ENCODE results near the gene MRPL33. TPM values are rescaled to one million over a fixed set of nuclear protein-coding genes. Genes with fewer than 3 reads are reported as not detected.

Gene MRPL33
- polyA plus RNA-seq, 1 donor from 2014 or later: 406 TPM

GRCh38 chr2:27815860-27816438 is 44.4 kb downstream of the MRPL33 start:
- TF ChIP-seq SMC3 (conservative IDR thresholded peaks at IDR 0.05; ENCODE audit: poor library complexity) (no peak), MXI1 (conservative IDR thresholded peaks at IDR 0.05; ENCODE audit: poor library complexity, severe bottlenecking) (no peak), EZH2 (IDR thresholded peaks at IDR 0.05; ENCODE audit: borderline replicate concordance, insufficient read depth, low read length, poor library complexity, severe bottlenecking) (no peak), CTCF (IDR thresholded peaks at IDR 0.05; ENCODE audit: poor library complexity, severe bottlenecking) (no peak), REST (IDR thresholded peaks at IDR 0.05; ENCODE audit: borderline replicate concordance) (no peak), RAD21 (conservative IDR thresholded peaks at IDR 0.05) (no peak), EP300 (conservative IDR thresholded peaks at IDR 0.05; ENCODE audit: poor library complexity, severe bottlenecking) (no peak), POLR2AphosphoS5 (IDR thresholded peaks at IDR 0.05) (no peak), TAF1 (IDR thresholded peaks at IDR 0.05; ENCODE audit: low read depth) (no peak)
- no peaks in the 10 kb centered on the region for H3K9me2 ChIP-seq (ENCODE audit: insufficient read depth, low read length)

GRCh38 chr2:27822049-27822448 is 50.5 kb downstream of the MRPL33 start:
- H3K79me2 ChIP-seq (replicated peaks; ENCODE audit: insufficient read depth, low read length): no peaks in the 10 kb centered on the region
- H3F3A ChIP-seq (ENCODE audit: insufficient read depth, low read length, poor library complexity, severe bottlenecking): no peaks in the 10 kb centered on the region
- H3K9ac ChIP-seq (ENCODE audit: low read length): no peak overlapping the region
- no peak for TF ChIP-seq CTCF (IDR thresholded peaks at IDR 0.05; ENCODE audit: poor library complexity, severe bottlenecking)
- no peak for TF ChIP-seq REST (IDR thresholded peaks at IDR 0.05; ENCODE audit: borderline replicate concordance)
- no peak for TF ChIP-seq EZH2 (IDR thresholded peaks at IDR 0.05; ENCODE audit: borderline replicate concordance, insufficient read depth, low read length, poor library complexity, severe bottlenecking)
- no peak for TF ChIP-seq POLR2AphosphoS5 (IDR thresholded peaks at IDR 0.05)
- no peak for TF ChIP-seq SMC3 (conservative IDR thresholded peaks at IDR 0.05; ENCODE audit: poor library complexity)
- TF ChIP-seq EP300 (conservative IDR thresholded peaks at IDR 0.05; ENCODE audit: poor library complexity, severe bottlenecking): no peak
- TF ChIP-seq MXI1 (conservative IDR thresholded peaks at IDR 0.05; ENCODE audit: poor library complexity, severe bottlenecking): no peak
- TF ChIP-seq RAD21 (conservative IDR thresholded peaks at IDR 0.05): no peak
- TF ChIP-seq TAF1 (IDR thresholded peaks at IDR 0.05; ENCODE audit: low read depth): no peak
- no peaks in the 10 kb centered on the region for H3K27me3 ChIP-seq (ENCODE audit: insufficient read depth, low read depth, low read length)
- no peaks in the 10 kb centered on the region for H3K36me3 ChIP-seq (ENCODE audit: insufficient read depth, low read length)
- H4K20me1 ChIP-seq (ENCODE audit: insufficient read depth): no peaks in the 10 kb centered on the region
- no peak overlapping the region for H3K27ac ChIP-seq (ENCODE audit: low read length)
- no peak overlapping the region for H2AFZ ChIP-seq (ENCODE audit: low read depth, low read length)
- H3K4me3 ChIP-seq (ENCODE audit: low read length): no peak overlapping the region
- H3K9me3 ChIP-seq (ENCODE audit: low read length): peaks cover 6% of the 10 kb centered on the region
- H3K4me2 ChIP-seq (ENCODE audit: low read length): no peak overlapping the region
- no peaks in the 10 kb centered on the region for H3K9me2 ChIP-seq (ENCODE audit: insufficient read depth, low read length)

More at GRCh38 chr2:27815860-27816438, 44.4 kb downstream of the MRPL33 start:
- Histone ChIP-seq H3K79me2 (replicated peaks; ENCODE audit: insufficient read depth, low read length) (no peaks in the 10 kb centered on the region), H3K27me3 (ENCODE audit: insufficient read depth, low read depth, low read length) (no peaks in the 10 kb centered on the region), H2AFZ (ENCODE audit: low read depth, low read length) (no peak overlapping the region), H3K9ac (ENCODE audit: low read length) (no peak overlapping the region), H3K4me3 (ENCODE audit: low read length) (no peak overlapping the region), H3K27ac (ENCODE audit: low read length) (no peak overlapping the region), H3K9me3 (ENCODE audit: low read length) (no peaks in the 10 kb centered on the region), H4K20me1 (ENCODE audit: insufficient read depth) (no peaks in the 10 kb centered on the region), H3K4me2 (ENCODE audit: low read length) (no peak overlapping the region), H3K36me3 (ENCODE audit: insufficient read depth, low read length) (no peaks in the 10 kb centered on the region), H3F3A (ENCODE audit: insufficient read depth, low read length, poor library complexity, severe bottlenecking) (no peaks in the 10 kb centered on the region)

Data from neural cell (in vitro differentiated cells).